Aorta (tissue), 5 donors: ENCODE data around the gene AIMP2. TPM values are rescaled to one million over a fixed set of nuclear protein-coding genes. Genes with fewer than 3 reads are reported as not detected.
"Not testable (repeated sequence)": the region's sequence is repeated elsewhere in the genome, so short reads cannot be mapped to it uniquely, and the experiment has no call there.

Experiments used
- ATAC-seq: fragments of 200-7000 bp; cut with Tn5 transposase; one replicate; pipeline ENCODE4 v1.9.1; 2022; ENCODE audit warnings: moderate library complexity; ENCODE audit not compliant: low FRiP score
- DNase-seq, 2 donors: peaks; one replicate each; pipeline ENCODE4 v3.0.0-alpha.2; 2020
- H3K27ac ChIP-seq, 2 donors: one replicate each; pipeline ENCODE4 v1.5.1; 2013; ENCODE audit warnings: low read length in 2 of 2, mild to moderate bottlenecking in 2 of 2, moderate library complexity in 2 of 2, control low read depth in 1 of 2, inconsistent platforms in 1 of 2, low read depth in 1 of 2
- H3K27me3 ChIP-seq, 2 donors: one replicate each; pipeline ENCODE4 v1.6.1; 2013; ENCODE audit warnings: control low read depth in 1 of 2, low read length in 1 of 2, mild to moderate bottlenecking in 1 of 2, moderate library complexity in 1 of 2; ENCODE audit not compliant: insufficient read depth in 2 of 2, control insufficient read depth in 1 of 2
- H3K36me3 ChIP-seq, 2 donors: one replicate each; pipeline ENCODE4 v1.6.1; 2013; ENCODE audit warnings: control low read depth in 1 of 2, low read length in 1 of 2, mild to moderate bottlenecking in 1 of 2; ENCODE audit not compliant: insufficient read depth in 2 of 2, control insufficient read depth in 1 of 2
- H3K4me1 ChIP-seq, 2 donors: one replicate each; pipeline ENCODE4 v1.6.1; 2013; ENCODE audit warnings: low read length in 2 of 2, control low read depth in 1 of 2, mild to moderate bottlenecking in 1 of 2, moderate library complexity in 1 of 2; ENCODE audit not compliant: insufficient read depth in 2 of 2, control insufficient read depth in 1 of 2
- H3K4me3 ChIP-seq, 2 donors: one replicate each; pipeline ENCODE4 v1.5.1; 2013; ENCODE audit warnings: low read length in 2 of 2, control low read depth in 1 of 2, mild to moderate bottlenecking in 1 of 2
- H3K9me3 ChIP-seq: one replicate; pipeline ENCODE4 v1.6.1; 2013; ENCODE audit warnings: mild to moderate bottlenecking, low read length; ENCODE audit not compliant: control insufficient read depth
- WGBS, 2 donors: extraction: QIAGEN DNeasy Blood & Tissue Kit; methylation state at CpG; one replicate each; pipeline ENCODE4 v1.1.7; 2013; 5-methylcytosine and 5-hydroxymethylcytosine counted together
- intact Hi-C, 2 donors: fragments of 100-400 bp; cut with DNase I; formaldehyde crosslinking; loops; one replicate each; pipeline versions ENCODE4 v1.14.2 to v1.15.0; 2022
- polyA plus RNA-seq, 2 donors: library from polyadenylated mRNA; stranded (reverse); fragments of 200-250 nt; gene quantifications; one replicate each; pipeline ENCODE4 v1.2.3, GENCODE V29; 2013
- total RNA-seq, 2 donors: library from RNA; stranded (reverse); fragmentation: NEBNext Ultra II Directional; extraction: Animal tissue kit (Norgen Biotek cat#: 25700); gene quantifications; one replicate each; pipeline ENCODE4 v1.2.1, GENCODE V29; 2021
- donor health status: healthy with polysubstance abuse.
- donor health status: Bipolar disorder and iron deficiency.
- donor health status: DM: no; HTN: no; CAD: no.
- donor health status: DM: no; HTN: no; CAD: no.
- donor health status: DM: yes; HTN: yes; CAD: no.

Gene AIMP2
- total and polyA plus RNA-seq, 4 donors, result 13.1 to 19.3 (median 13.9) TPM

GRCh38 chr7:6059941-6060340 lies 50.9 kb downstream of the AIMP2 start:
- H3K4me3 ChIP-seq, intact Hi-C loops, ATAC-seq, H3K36me3 ChIP-seq, H3K9me3 ChIP-seq, H3K27ac ChIP-seq, H3K27me3 ChIP-seq, H3K4me1 ChIP-seq: not testable (repeated sequence)
- WGBS, 2 donors, result 86 to 94% methylated on average over 11 of the region's 11 CpGs
- DNase-seq, result peak in 1 of 2 donors; percentile 44

GRCh38 chr7:6071406-6071805 lies 62.3 kb downstream of the AIMP2 start:
- H3K27me3 ChIP-seq, result no peaks in the 10 kb centered on the region
- ATAC-seq (no peak), DNase-seq (no peak)
- no peaks in the 10 kb centered on the region for H3K9me3 ChIP-seq
- H3K4me1 ChIP-seq, result no peaks in the 10 kb centered on the region
- no peak overlapping the region for H3K27ac ChIP-seq
- intact Hi-C loops, result no loop called here
- H3K36me3 ChIP-seq, result no peaks in the 10 kb centered on the region
- 80 to 83% methylated on average over 3 of the region's 3 CpGs for WGBS, 2 donors
- no peak overlapping the region for H3K4me3 ChIP-seq

Other genes with a start within 250 kb of the AIMP2 start
- 10 to 100 TPM; 47.4 to 53.6 TPM for gene RNF216, start 227.6 kb upstream of the AIMP2 start, total RNA-seq
- 10 to 100 TPM; 10.0 to 18.1 TPM for gene RNF216, start 227.6 kb upstream of the AIMP2 start, polyA plus RNA-seq
- not detected for gene OCM, start 128.5 kb upstream of the AIMP2 start, total RNA-seq
- gene OCM, start 128.5 kb upstream of the AIMP2 start, polyA plus RNA-seq, result 1 to 10 TPM in 1 of 2 donors, not detected in 1; 1.0 TPM
- gene CCZ1, start 110.5 kb upstream of the AIMP2 start, total RNA-seq, result 10 to 100 TPM; 67.0 to 67.1 TPM
- gene CCZ1, start 110.5 kb upstream of the AIMP2 start, polyA plus RNA-seq, result 10 to 100 TPM; 55.8 to 60.9 TPM
- gene RSPH10B, start 38.6 kb upstream of the AIMP2 start, total RNA-seq, result not detected
- under 1 TPM in 1 of 2 donors, not detected in 1; 0.10 TPM for gene RSPH10B, start 38.6 kb upstream of the AIMP2 start, polyA plus RNA-seq
- 10 to 100 TPM in 1 of 2 donors, 1 to 10 TPM in 1; 7.4 to 11.3 TPM for gene PMS2, start 223 bp upstream of the AIMP2 start, total RNA-seq
- 1 to 10 TPM; 1.8 to 9.0 TPM for gene PMS2, start 223 bp upstream of the AIMP2 start, polyA plus RNA-seq
- not detected for gene ANKRD61, start 22.1 kb downstream of the AIMP2 start, total RNA-seq
- not detected for gene ANKRD61, start 22.1 kb downstream of the AIMP2 start, polyA plus RNA-seq
- gene EIF2AK1, start 49.9 kb downstream of the AIMP2 start, total RNA-seq, result 10 to 100 TPM; 42.9 to 63.4 TPM
- 10 to 100 TPM; 22.8 to 23.0 TPM for gene EIF2AK1, start 49.9 kb downstream of the AIMP2 start, polyA plus RNA-seq
- 10 to 100 TPM; 11.3 to 12.6 TPM for gene USP42, start 95.7 kb downstream of the AIMP2 start, total RNA-seq
- 1 to 10 TPM; 2.4 to 4.6 TPM for gene USP42, start 95.7 kb downstream of the AIMP2 start, polyA plus RNA-seq